Activated CD8-positive, alpha-beta T cell treated with anti-CD3 and anti-CD28 coated beads, Interleukin-2, amount 10 ng/mL, durations not matched to agents 7 days and 5 days (primary cell): Measurements from ENCODE around the gene WNT8A. TPM values are rescaled to one million over a fixed set of nuclear protein-coding genes. Genes with fewer than 3 reads are reported as not detected.
A peak's percentile ranks its signal among the peaks of the same experiment; 100 is the strongest.
"Not testable (repeated sequence)": the region's sequence is repeated elsewhere in the genome, so short reads cannot be mapped to it uniquely, and the experiment has no call there.

Experiments
- ATAC-seq: fragments of 150-1000 bp; cut with Tn5 transposase; one replicate; pipeline ENCODE4 v1.10.0; 2021; ENCODE audit warnings: moderate library complexity
- CTCF ChIA-PET: fragments of 350-600 bp; sonication (Branson Sonifier 250); formaldehyde crosslinking; loops from one replicate; lab custom pipeline; 2021; ENCODE audit warnings: antibody characterized with exemption; lab: Charles Lee
- POLR2A ChIA-PET: fragments of 350-600 bp; sonication (Branson Sonifier 250); formaldehyde crosslinking; loops from one replicate; lab custom pipeline; 2021; ENCODE audit warnings: antibody characterized with exemption; lab: Charles Lee
- DNase-seq: peaks from one replicate; pipeline ENCODE4 v3.0.0-alpha.2; 2020
- H3K27ac Mint-ChIP-seq: one replicate; pipeline ENCODE4 v1.8.0; 2021; ENCODE audit warnings: mild to moderate bottlenecking, mixed read lengths
- H3K27me3 Mint-ChIP-seq: one replicate; pipeline ENCODE4 v1.8.0; 2021; ENCODE audit warnings: low read depth, mixed read lengths
- H3K36me3 Mint-ChIP-seq: one replicate; pipeline ENCODE4 v1.8.0; 2021; ENCODE audit warnings: low read depth, mixed read lengths
- H3K4me1 Mint-ChIP-seq: one replicate; pipeline ENCODE4 v1.8.0; 2021; ENCODE audit warnings: low read depth, mixed read lengths
- H3K4me3 Mint-ChIP-seq: one replicate; pipeline ENCODE4 v1.8.0; 2021; ENCODE audit warnings: mild to moderate bottlenecking, mixed read lengths
- H3K9me3 Mint-ChIP-seq: one replicate; pipeline ENCODE4 v1.8.0; 2022; ENCODE audit warnings: mixed read lengths; ENCODE audit not compliant: insufficient read depth
- total RNA-seq, 2 experiments: library from RNA; stranded (reverse); gene quantifications; one replicate each; pipeline ENCODE4 v1.2.3, GENCODE V29; 2021

Gene WNT8A
- not detected for total RNA-seq

GRCh38 chr5:138083702-138084101 is at the start of gene WNT8A:
WNT8A (plus strand) TSS chr5:138084033; CDS start chr5:138084128, 95 bp downstream.
- Mint-ChIP-seq H3K27me3 (no peaks in the 10 kb centered on the region), H3K4me1 (peaks cover 12% of the 10 kb centered on the region), H3K27ac (no peak within 1 kb of the TSS), H3K36me3 (no peaks in the 10 kb centered on the region), H3K9me3 (no peaks in the 10 kb centered on the region), H3K4me3 (no peak within 1 kb of the TSS)
- ChIA-PET POLR2A (no interaction called here), CTCF (no interaction called here)
- DNase-seq (no peak), ATAC-seq (no peak)

GRCh38 chr5:138035605-138036537 is 48.0 kb upstream of the WNT8A start:
- ATAC-seq (peak; percentile 58), DNase-seq (peak; percentile 81)
- ChIA-PET CTCF (interaction anchor here (0.6 to 8.7 kb wide), 39 partner anchors 7 to 941 kb away, joined by 3 to 235 read pairs (median 4); partner anchors contain the start of genes CDC25C, KDM3B and PKD2L2), POLR2A (interaction anchor here (0.6 to 1.8 kb wide), 2 partner anchors 29 to 154 kb away, joined by 4 read pairs; no protein-coding TSS in a partner anchor)
- Mint-ChIP-seq H3K36me3 (peaks cover 11% of the 10 kb centered on the region), H3K9me3 (no peaks in the 10 kb centered on the region), H3K27ac (no peak overlapping the region), H3K4me1 (peaks cover 27% of the 10 kb centered on the region), H3K27me3 (no peaks in the 10 kb centered on the region), H3K4me3 (no peak overlapping the region)

GRCh38 chr5:138037271-138037670 is 46.6 kb upstream of the WNT8A start:
- Mint-ChIP-seq H3K4me3 (no peak overlapping the region), H3K27ac (no peak overlapping the region), H3K27me3 (no peaks in the 10 kb centered on the region), H3K36me3 (no peaks in the 10 kb centered on the region), H3K9me3 (no peaks in the 10 kb centered on the region), H3K4me1 (peaks cover 19% of the 10 kb centered on the region)
- ChIA-PET POLR2A (interaction anchor here (1.8 kb wide), 1 partner anchor 27 kb away, joined by 4 read pairs; no protein-coding TSS in a partner anchor), CTCF (interaction anchor here (0.9 to 8.7 kb wide), 9 partner anchors 9 to 294 kb away, joined by 3 to 235 read pairs (median 5); partner anchors contain the start of genes CDC25C and PKD2L2)
- DNase-seq = no peak
- ATAC-seq = no peak

GRCh38 chr5:138037907-138038633 is 45.8 kb upstream of the WNT8A start:
- Mint-ChIP-seq H3K4me1 (peaks cover 19% of the 10 kb centered on the region), H3K4me3 (no peak overlapping the region), H3K27ac (no peak overlapping the region), H3K27me3 (no peaks in the 10 kb centered on the region), H3K36me3 (no peaks in the 10 kb centered on the region), H3K9me3 (no peaks in the 10 kb centered on the region)
- ChIA-PET CTCF (interaction anchor here (1.1 to 8.7 kb wide), 5 partner anchors 27 to 259 kb away, joined by 3 to 235 read pairs (median 5); no protein-coding TSS in a partner anchor), POLR2A (no interaction called here)
- no peak for ATAC-seq
- no peak for DNase-seq

- Mint-ChIP-seq H3K27me3 (no peaks in the 10 kb centered on the region), H3K27ac (no peak overlapping the region), H3K4me3 (no peak overlapping the region), H3K4me1 (peaks cover 12% of the 10 kb centered on the region), H3K9me3 (no peaks in the 10 kb centered on the region), H3K36me3 (no peaks in the 10 kb centered on the region)
- ChIA-PET CTCF (interaction anchor here (1.2 to 8.7 kb wide), 5 partner anchors 26 to 537 kb away, joined by 3 to 235 read pairs (median 5); no protein-coding TSS in a partner anchor), POLR2A (no interaction called here)
- no peak for ATAC-seq
- no peak for DNase-seq
These were observed 45.0 kb upstream of the WNT8A start for GRCh38 chr5:138038826-138039225.

GRCh38 chr5:138045283-138045682 is 38.5 kb upstream of the WNT8A start:
- H3K27ac Mint-ChIP-seq, POLR2A ChIA-PET, H3K4me3 Mint-ChIP-seq, H3K36me3 Mint-ChIP-seq, H3K27me3 Mint-ChIP-seq, H3K4me1 Mint-ChIP-seq, H3K9me3 Mint-ChIP-seq, ATAC-seq, DNase-seq: not testable (repeated sequence)
- CTCF ChIA-PET = interaction anchor here (2.0 to 3.8 kb wide), 2 partner anchors 9 to 24 kb away, joined by 7 to 20 read pairs; no protein-coding TSS in a partner anchor

GRCh38 chr5:138051441-138052296 is 32.2 kb upstream of the WNT8A start:
- DNase-seq = no peak
- Mint-ChIP-seq H3K36me3 (no peaks in the 10 kb centered on the region), H3K4me3 (no peak overlapping the region), H3K27ac (no peak overlapping the region), H3K9me3 (no peaks in the 10 kb centered on the region), H3K27me3 (peaks cover 4% of the 10 kb centered on the region), H3K4me1 (no peaks in the 10 kb centered on the region)
- POLR2A ChIA-PET = no interaction called here
- CTCF ChIA-PET = no interaction called here
- no peak for ATAC-seq

- CTCF ChIA-PET = interaction anchor here (1.7 to 2.2 kb wide), 2 partner anchors 17 to 81 kb away, joined by 5 to 10 read pairs; no protein-coding TSS in a partner anchor
- H3K4me3 Mint-ChIP-seq, DNase-seq, H3K27me3 Mint-ChIP-seq, H3K36me3 Mint-ChIP-seq, POLR2A ChIA-PET, H3K27ac Mint-ChIP-seq, H3K4me1 Mint-ChIP-seq, ATAC-seq, H3K9me3 Mint-ChIP-seq: not testable (repeated sequence)
These were observed 31.1 kb upstream of the WNT8A start for GRCh38 chr5:138052718-138053117.

GRCh38 chr5:138053554-138053953 is 30.3 kb upstream of the WNT8A start:
- Mint-ChIP-seq H3K4me1 (no peaks in the 10 kb centered on the region), H3K9me3 (no peaks in the 10 kb centered on the region), H3K27me3 (peaks cover 4% of the 10 kb centered on the region), H3K4me3 (no peak overlapping the region), H3K36me3 (no peaks in the 10 kb centered on the region), H3K27ac (no peak overlapping the region)
- ChIA-PET CTCF (interaction anchor here (1.0 to 2.2 kb wide), 4 partner anchors 11 to 80 kb away, joined by 3 to 10 read pairs (median 4); no protein-coding TSS in a partner anchor), POLR2A (no interaction called here)
- no peak for ATAC-seq
- DNase-seq = no peak

GRCh38 chr5:138054206-138054605 is 29.6 kb upstream of the WNT8A start:
- ATAC-seq (no peak), DNase-seq (no peak)
- Mint-ChIP-seq H3K4me3 (no peak overlapping the region), H3K9me3 (no peaks in the 10 kb centered on the region), H3K27ac (no peak overlapping the region), H3K27me3 (peaks cover 4% of the 10 kb centered on the region), H3K4me1 (no peaks in the 10 kb centered on the region), H3K36me3 (no peaks in the 10 kb centered on the region)
- ChIA-PET CTCF (interaction anchor here (1.0 to 2.2 kb wide), 4 partner anchors 12 to 79 kb away, joined by 3 to 10 read pairs (median 4); no protein-coding TSS in a partner anchor), POLR2A (no interaction called here)
